Non-pigmented ciliary epithelial cell (primary cell): ENCODE data around the gene LSM6.

ENCODE experiments used
- DNase-seq: peaks from one replicate; pipeline ENCODE4 v3.0.0-alpha.2; 2010; ENCODE audit warnings: low read depth

Gene LSM6

GRCh38 chr4:146186596-146186995 lies 11.1 kb downstream of the LSM6 start:
- DNase-seq = no peak

GRCh38 chr4:146190456-146190855 lies 14.9 kb downstream of the LSM6 start:
- DNase-seq = no peak

GRCh38 chr4:146191766-146192458 lies 16.4 kb downstream of the LSM6 start:
- no peak for DNase-seq

GRCh38 chr4:146193628-146194027 lies 18.1 kb downstream of the LSM6 start:
- DNase-seq = no peak

GRCh38 chr4:146194212-146194611 lies 18.7 kb downstream of the LSM6 start:
- DNase-seq = no peak

GRCh38 chr4:146202665-146203064 lies 27.1 kb downstream of the LSM6 start:
- DNase-seq = no peak

GRCh38 chr4:146207410-146207809 lies 31.9 kb downstream of the LSM6 start:
- no peak for DNase-seq

GRCh38 chr4:146210890-146211289 lies 35.4 kb downstream of the LSM6 start:
- DNase-seq = no peak

- no peak for DNase-seq
These were observed 35.9 kb downstream of the LSM6 start for GRCh38 chr4:146211440-146211839.

- DNase-seq = no peak
These were observed 37.3 kb downstream of the LSM6 start for GRCh38 chr4:146212781-146213180.

GRCh38 chr4:146214238-146214637 lies 38.7 kb downstream of the LSM6 start, which contains the start of gene REELD1:
Gene REELD1, plus strand, starts transcription at chr4:146214538. Its CDS starts 2,415 bp downstream, at chr4:146216953.
- no peak for DNase-seq

GRCh38 chr4:146222313-146222712 lies 46.8 kb downstream of the LSM6 start:
- no peak for DNase-seq

GRCh38 chr4:146224326-146224966 lies 48.9 kb downstream of the LSM6 start:
- DNase-seq = no peak

- DNase-seq = no peak
These were observed 53.9 kb downstream of the LSM6 start for GRCh38 chr4:146229406-146229805.

- no peak for DNase-seq
These were observed 56.7 kb downstream of the LSM6 start for GRCh38 chr4:146232131-146232722.

GRCh38 chr4:146235654-146236177 lies 60.2 kb downstream of the LSM6 start:
- no peak for DNase-seq

- no peak for DNase-seq
These were observed 60.7 kb downstream of the LSM6 start for GRCh38 chr4:146236216-146236615.

- DNase-seq = no peak
These were observed 61.6 kb downstream of the LSM6 start for GRCh38 chr4:146237092-146237491.

- DNase-seq = no peak
These were observed 62.6 kb downstream of the LSM6 start for GRCh38 chr4:146238107-146238506.
